ENCODE measurements around the gene TRUB2.
A peak's percentile ranks its signal among the peaks of the same experiment; 100 is the strongest.

TRUB2 gene

DNA sequence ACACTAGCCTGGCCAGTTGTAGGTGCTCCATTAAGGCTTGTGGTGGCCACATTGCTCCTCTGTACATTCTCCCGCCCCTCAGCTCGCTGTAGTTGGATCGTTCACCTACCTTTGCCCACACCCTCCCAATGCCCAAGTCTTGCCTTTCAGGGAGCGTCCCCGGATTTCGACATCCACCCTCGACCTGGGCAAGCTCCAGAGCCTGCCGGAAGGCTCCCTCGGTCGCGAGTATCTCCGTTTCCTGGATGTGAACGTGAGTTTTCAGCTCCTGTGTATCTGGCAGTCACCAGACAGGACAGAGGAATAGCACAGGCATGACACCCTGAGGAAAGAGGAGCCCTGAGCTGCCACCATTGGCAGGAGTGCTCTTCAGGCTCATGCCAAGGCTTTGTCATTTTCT lies 3.4 kb upstream of the TRUB2 start:
- peaks cover 38% of the 10 kb centered on the region for H3K4me1 ChIP-seq
- H3K9me3 ChIP-seq = no peaks in the 10 kb centered on the region
- no peak overlapping the region for H3K9ac ChIP-seq
- H3K27me3 ChIP-seq = no peaks in the 10 kb centered on the region
- TF ChIP-seq Cebpa-rat (IDR thresholded peaks at IDR 0.05) = no peak
- H3K4me3 ChIP-seq = no peak overlapping the region
- H3K27ac ChIP-seq = no peak overlapping the region
- H3K4me2 ChIP-seq = no peak overlapping the region
- H4K20me1 ChIP-seq = peaks cover 12% of the 10 kb centered on the region; the same call in 1 of the 2 replicates
- H3K36me3 ChIP-seq = peaks cover 63% of the 10 kb centered on the region

DNA sequence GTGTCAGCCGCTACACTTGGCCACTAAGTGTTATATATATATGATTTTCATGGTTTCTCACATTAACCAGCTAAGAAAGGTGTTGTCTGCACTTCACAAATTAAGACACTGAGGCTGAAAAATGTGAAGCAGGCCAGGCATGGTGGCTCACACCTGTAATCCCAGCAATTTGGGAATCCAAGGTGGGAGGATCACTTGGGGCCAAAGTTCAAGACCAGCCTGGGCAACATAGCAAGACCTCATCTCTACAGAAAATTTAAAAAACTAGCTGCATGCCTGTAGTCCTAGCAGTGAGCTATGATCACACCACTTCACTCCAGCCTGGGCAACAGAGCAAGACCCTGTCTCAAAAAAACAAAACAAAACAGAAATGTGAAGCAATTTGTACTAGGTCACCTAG lies 2.2 kb upstream of the TRUB2 start:
- no peak for TF ChIP-seq Cebpa-rat (IDR thresholded peaks at IDR 0.05)
- Histone ChIP-seq H3K27ac (no peak overlapping the region), H3K4me1 (peaks cover 38% of the 10 kb centered on the region), H3K36me3 (peaks cover 71% of the 10 kb centered on the region), H3K4me3 (no peak overlapping the region), H3K4me2 (peak overlapping the region; percentile 90), H3K27me3 (no peaks in the 10 kb centered on the region), H4K20me1 (peaks cover 12% of the 10 kb centered on the region; the same call in 1 of the 2 replicates), H3K9me3 (no peaks in the 10 kb centered on the region), H3K9ac (peak overlapping the region; percentile 87; the same call in 1 of the 2 replicates)

DNA sequence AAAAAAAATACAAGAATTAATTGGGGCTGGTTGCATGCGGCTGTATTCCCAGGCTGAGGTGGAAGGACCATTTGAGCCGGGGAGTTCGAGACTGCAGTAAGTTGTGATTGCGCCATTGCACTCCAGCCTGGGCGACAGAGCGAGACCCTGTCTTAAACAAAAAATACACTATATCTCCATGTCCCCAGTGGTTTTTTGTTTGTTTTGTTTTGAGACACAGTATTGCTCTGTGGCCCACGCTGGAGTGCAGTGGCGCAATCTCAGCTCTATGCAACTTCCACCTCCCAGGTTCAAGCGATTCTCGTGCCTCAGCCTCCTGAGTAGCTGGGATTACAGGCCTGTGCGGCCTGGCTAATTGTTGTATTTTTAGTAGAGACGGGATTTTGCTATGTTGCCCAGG lies 1.5 kb upstream of the TRUB2 start:
- Histone ChIP-seq H3K9ac (peak overlapping the region; percentile 87), H3K9me3 (no peaks in the 10 kb centered on the region), H3K27ac (peak overlapping the region; percentile 92; the same call in 1 of the 2 replicates), H3K4me2 (peak overlapping the region; percentile 90), H3K27me3 (no peaks in the 10 kb centered on the region), H3K4me3 (peak overlapping the region; percentile 86), H3K36me3 (peaks cover 70% of the 10 kb centered on the region), H3K4me1 (peaks cover 36% of the 10 kb centered on the region), H4K20me1 (peaks cover 12% of the 10 kb centered on the region; the same call in 1 of the 2 replicates)
- peak; percentile 59 for TF ChIP-seq Cebpa-rat (IDR thresholded peaks at IDR 0.05)

DNA sequence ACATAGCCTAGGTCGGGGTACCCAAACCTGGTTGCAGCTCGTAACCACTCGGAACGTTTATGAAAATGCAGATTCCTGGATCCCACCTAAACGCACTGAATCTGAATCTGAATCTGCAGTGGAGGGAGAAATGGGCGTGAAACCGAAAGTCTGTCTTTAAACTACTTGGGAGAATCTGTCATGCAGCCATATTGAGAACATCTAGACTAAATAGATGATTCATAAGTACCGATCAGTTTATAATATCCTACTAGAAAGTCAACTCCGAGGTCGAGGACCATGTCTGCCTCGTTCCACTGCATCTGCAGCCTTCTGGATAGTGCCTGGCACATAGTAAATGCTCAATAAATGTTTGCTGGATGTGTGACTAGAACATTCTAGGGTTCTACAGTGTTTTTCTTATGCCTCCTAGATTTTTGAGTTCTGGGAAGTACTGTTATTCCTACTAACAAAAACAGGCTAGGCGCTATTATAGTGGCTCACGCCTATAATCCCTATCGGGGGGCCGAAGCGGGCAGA lies 1.0 kb upstream of the TRUB2 start:
- Histone ChIP-seq H4K20me1 (peaks cover 12% of the 10 kb centered on the region; the same call in 1 of the 2 replicates), H3K9ac (peak overlapping the region; percentile 87), H3K4me3 (peak overlapping the region; percentile 86), H3K27ac (peak overlapping the region; percentile 92), H3K9me3 (no peaks in the 10 kb centered on the region), H3K4me1 (peaks cover 31% of the 10 kb centered on the region), H3K4me2 (peak overlapping the region; percentile 90), H3K27me3 (no peaks in the 10 kb centered on the region), H3K36me3 (peaks cover 70% of the 10 kb centered on the region)
- TF ChIP-seq Cebpa-rat (IDR thresholded peaks at IDR 0.05) = no peak

DNA sequence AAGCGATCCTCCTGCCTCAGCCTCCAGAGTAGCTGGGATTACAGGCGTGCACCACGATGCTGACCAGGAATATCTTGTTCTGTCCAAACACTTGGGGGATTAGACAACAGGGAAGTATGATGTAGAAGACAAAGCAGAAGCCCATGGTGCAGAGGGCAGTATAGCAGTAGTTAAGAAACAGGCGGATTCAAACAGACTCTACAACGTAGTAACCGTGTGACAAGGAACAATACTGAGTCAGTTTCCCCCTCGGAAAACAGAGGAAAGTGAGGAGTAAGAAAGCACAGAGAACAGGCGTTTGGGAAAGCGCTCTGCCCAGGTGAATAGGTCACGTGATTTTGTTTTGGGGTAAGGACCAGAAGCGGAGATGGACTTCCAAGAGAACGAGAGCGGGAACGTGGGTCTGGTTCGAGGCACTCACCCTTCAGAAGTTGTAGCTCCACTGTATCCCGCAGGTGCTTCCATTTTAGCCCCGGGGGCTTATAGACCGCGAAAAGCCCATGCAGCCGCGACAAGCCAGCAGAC lies 306 bp downstream of the TRUB2 start:
- peak overlapping the region; percentile 92 for H3K27ac ChIP-seq
- H4K20me1 ChIP-seq = peaks cover 12% of the 10 kb centered on the region; the same call in 1 of the 2 replicates
- peaks cover 23% of the 10 kb centered on the region for H3K4me1 ChIP-seq
- peak overlapping the region; percentile 90 for H3K4me2 ChIP-seq
- H3K36me3 ChIP-seq = peaks cover 70% of the 10 kb centered on the region
- no peaks in the 10 kb centered on the region for H3K9me3 ChIP-seq
- peak overlapping the region; percentile 87 for H3K9ac ChIP-seq
- TF ChIP-seq Cebpa-rat (IDR thresholded peaks at IDR 0.05) = no peak
- H3K27me3 ChIP-seq = no peaks in the 10 kb centered on the region
- peak overlapping the region; percentile 86 for H3K4me3 ChIP-seq

DNA sequence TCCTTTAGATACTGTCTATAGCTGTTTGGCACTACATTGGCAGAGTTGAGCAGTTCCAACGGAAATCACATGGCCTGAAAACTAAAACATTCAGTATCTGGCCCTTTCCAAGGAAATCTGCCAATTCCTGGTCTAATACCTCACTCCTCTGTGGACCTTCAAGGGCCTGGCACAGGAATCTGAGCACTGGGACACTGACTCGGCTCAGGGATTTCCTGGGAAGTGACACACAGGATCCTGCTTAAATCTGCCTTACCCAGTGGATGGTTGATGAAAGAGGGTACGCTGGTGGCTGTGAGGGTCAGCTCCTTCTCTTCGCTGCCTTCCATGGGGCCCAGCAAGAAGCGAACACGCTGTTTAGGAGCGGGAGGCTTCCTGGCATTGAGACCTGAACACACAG lies 904 bp downstream of the TRUB2 start:
- Histone ChIP-seq H3K9me3 (no peaks in the 10 kb centered on the region), H3K4me3 (peak overlapping the region; percentile 86), H3K9ac (peak overlapping the region; percentile 87), H3K36me3 (peaks cover 70% of the 10 kb centered on the region), H3K4me2 (peak overlapping the region; percentile 90), H3K27me3 (no peaks in the 10 kb centered on the region), H3K4me1 (peaks cover 23% of the 10 kb centered on the region), H4K20me1 (peaks cover 12% of the 10 kb centered on the region; the same call in 1 of the 2 replicates), H3K27ac (peak overlapping the region; percentile 92; the same call in 1 of the 2 replicates)
- TF ChIP-seq Cebpa-rat (IDR thresholded peaks at IDR 0.05) = no peak

DNA sequence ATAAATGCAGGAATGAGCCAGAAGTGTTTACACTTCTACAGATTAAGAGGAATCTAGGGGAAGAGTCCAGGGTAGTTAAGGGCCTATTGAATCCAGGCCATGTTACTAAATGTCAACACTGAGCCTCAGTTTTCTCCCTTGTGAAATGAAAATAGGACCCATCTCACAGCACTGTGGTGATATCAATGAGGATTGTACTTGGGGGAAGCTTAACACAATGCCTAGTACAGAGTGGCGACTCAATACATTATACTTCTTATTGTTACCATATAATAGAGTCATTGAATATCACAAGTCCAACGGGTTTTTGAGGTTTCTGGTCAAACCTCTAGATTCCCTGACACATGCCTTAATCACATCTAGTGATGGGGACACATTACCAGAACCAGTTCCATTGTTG lies 4.6 kb downstream of the TRUB2 start:
- no peak for TF ChIP-seq Cebpa-rat (IDR thresholded peaks at IDR 0.05)
- Histone ChIP-seq H3K4me1 (peaks cover 10% of the 10 kb centered on the region), H3K27me3 (no peaks in the 10 kb centered on the region), H3K27ac (no peak overlapping the region), H3K9me3 (no peaks in the 10 kb centered on the region), H3K4me3 (no peak overlapping the region), H3K36me3 (peaks cover 87% of the 10 kb centered on the region), H4K20me1 (no peaks in the 10 kb centered on the region), H3K9ac (no peak overlapping the region), H3K4me2 (no peak overlapping the region)

DNA sequence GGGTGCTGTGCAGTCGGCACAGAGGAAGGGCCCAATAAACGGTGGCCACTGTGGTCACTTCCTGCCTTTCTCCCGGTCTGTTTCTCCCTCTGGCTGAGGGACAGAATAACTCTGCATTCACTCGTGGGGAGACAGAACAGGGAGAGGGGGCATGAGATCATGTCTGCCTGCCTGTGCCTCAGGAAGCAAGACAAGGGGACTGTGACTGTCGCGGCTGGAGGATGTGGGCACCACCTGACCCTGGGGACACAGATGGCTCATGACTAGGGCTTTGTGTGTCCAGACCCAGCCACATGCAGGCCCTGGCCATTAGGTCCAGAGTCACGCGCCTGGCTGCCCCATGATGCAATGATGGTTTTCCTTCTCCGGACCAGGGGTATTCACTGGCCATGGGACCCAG lies 5.8 kb downstream of the TRUB2 start:
- Histone ChIP-seq H3K9me3 (no peaks in the 10 kb centered on the region), H3K9ac (no peak overlapping the region), H3K36me3 (peaks cover 96% of the 10 kb centered on the region), H4K20me1 (no peaks in the 10 kb centered on the region), H3K4me1 (peaks cover 4% of the 10 kb centered on the region), H3K27ac (no peak overlapping the region), H3K4me2 (no peak overlapping the region), H3K27me3 (no peaks in the 10 kb centered on the region), H3K4me3 (no peak overlapping the region)
- no peak for TF ChIP-seq Cebpa-rat (IDR thresholded peaks at IDR 0.05)

DNA sequence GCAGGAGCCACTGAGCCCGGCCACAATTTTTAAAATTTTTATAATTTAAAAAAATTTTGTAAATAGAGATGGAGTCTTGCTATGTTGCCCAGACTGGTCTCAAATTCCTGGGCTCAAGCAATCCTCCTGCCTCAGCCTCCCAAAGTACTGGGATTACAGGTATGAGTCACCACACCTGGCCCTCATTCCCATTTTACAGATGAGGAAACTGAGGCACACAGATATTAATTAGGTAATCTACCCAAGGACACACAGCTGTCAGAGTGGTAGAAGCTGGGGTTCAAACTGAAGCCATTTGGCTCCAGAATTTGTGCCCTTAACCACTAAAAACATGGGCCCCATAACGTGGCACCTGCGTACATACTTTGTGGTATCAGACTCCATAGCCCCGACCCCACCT lies 7.5 kb downstream of the TRUB2 start:
- Histone ChIP-seq H3K4me2 (no peak overlapping the region), H3K4me3 (no peak overlapping the region), H4K20me1 (no peaks in the 10 kb centered on the region), H3K27ac (no peak overlapping the region), H3K27me3 (no peaks in the 10 kb centered on the region), H3K36me3 (peaks cover 96% of the 10 kb centered on the region), H3K4me1 (no peaks in the 10 kb centered on the region), H3K9me3 (no peaks in the 10 kb centered on the region), H3K9ac (no peak overlapping the region)
- no peak for TF ChIP-seq Cebpa-rat (IDR thresholded peaks at IDR 0.05)

DNA sequence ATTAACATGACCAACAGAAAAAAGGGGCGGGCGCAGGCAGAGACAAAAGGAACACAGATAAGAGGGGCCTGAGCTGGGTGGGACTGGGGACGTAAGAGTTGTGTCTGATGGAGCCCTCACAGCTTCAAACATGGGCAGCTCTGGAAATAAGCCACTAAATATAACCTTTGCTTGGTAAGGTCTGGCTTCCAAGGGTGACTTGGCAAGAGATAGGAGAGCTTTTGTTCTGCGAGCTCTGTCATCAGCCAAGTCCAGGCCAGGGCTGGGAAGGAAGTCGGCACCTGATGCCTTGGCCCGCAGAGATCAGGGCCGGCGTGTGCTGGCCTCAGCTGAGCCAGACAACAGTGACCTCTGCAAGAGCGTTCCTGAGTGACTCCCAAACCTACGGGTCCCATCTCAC lies 11.8 kb downstream of the TRUB2 start:
- TF ChIP-seq Cebpa-rat (IDR thresholded peaks at IDR 0.05) = no peak
- no peak overlapping the region for H3K4me3 ChIP-seq
- no peak overlapping the region for H3K9ac ChIP-seq
- peaks cover 98% of the 10 kb centered on the region for H3K36me3 ChIP-seq
- no peak overlapping the region for H3K4me2 ChIP-seq
- H4K20me1 ChIP-seq = no peaks in the 10 kb centered on the region
- H3K4me1 ChIP-seq = no peaks in the 10 kb centered on the region
- no peaks in the 10 kb centered on the region for H3K9me3 ChIP-seq
- H3K27ac ChIP-seq = no peak overlapping the region
- no peaks in the 10 kb centered on the region for H3K27me3 ChIP-seq

Measured in BLaER1 (cell line).